HG02852 (cell line): ENCODE results near the gene RPTOR.
A peak's percentile ranks its signal among the peaks of the same experiment; 100 is the strongest.

Experiments
- ATAC-seq: cut with Tn5 transposase; IDR thresholded peaks from one replicate; pipeline ENCODE4 v1.9.1; 2021; ENCODE audit warnings: mild to moderate bottlenecking, moderate library complexity; ENCODE audit not compliant: unreplicated experiment

The RPTOR gene

GRCh38 chr17:80586846-80587228, 42.2 kb downstream of the RPTOR start:
- ATAC-seq = no peak

GRCh38 chr17:80588702-80589383, 44.2 kb downstream of the RPTOR start:
- no peak for ATAC-seq

- no peak for ATAC-seq
Observed at GRCh38 chr17:80591788-80592187, 47.1 kb downstream of the RPTOR start.

GRCh38 chr17:80592243-80592642, 47.6 kb downstream of the RPTOR start:
- ATAC-seq = no peak

GRCh38 chr17:80593181-80593580, 48.5 kb downstream of the RPTOR start:
- no peak for ATAC-seq

- ATAC-seq = no peak
Observed at GRCh38 chr17:80594431-80595269, 50.0 kb downstream of the RPTOR start.

GRCh38 chr17:80596760-80597608, 52.3 kb downstream of the RPTOR start:
- ATAC-seq = no peak

- ATAC-seq = no peak
Observed at GRCh38 chr17:80598813-80599545, 54.3 kb downstream of the RPTOR start.

- ATAC-seq = no peak
Observed at GRCh38 chr17:80599546-80600305, 55.1 kb downstream of the RPTOR start.

GRCh38 chr17:80601146-80601545, 56.5 kb downstream of the RPTOR start:
- ATAC-seq = no peak

- no peak for ATAC-seq
Observed at GRCh38 chr17:80603396-80603795, 58.8 kb downstream of the RPTOR start.

- ATAC-seq = no peak
Observed at GRCh38 chr17:80604009-80604669, 59.5 kb downstream of the RPTOR start.

- no peak for ATAC-seq
Observed at GRCh38 chr17:80604670-80605010, 60.0 kb downstream of the RPTOR start.

GRCh38 chr17:80605326-80606066, 60.9 kb downstream of the RPTOR start:
- peak; percentile 83 for ATAC-seq

GRCh38 chr17:80608326-80608725, 63.7 kb downstream of the RPTOR start:
- ATAC-seq = no peak

GRCh38 chr17:80609757-80610156, 65.1 kb downstream of the RPTOR start:
- no peak for ATAC-seq

- ATAC-seq = no peak
Observed at GRCh38 chr17:80611816-80612215, 67.2 kb downstream of the RPTOR start.

GRCh38 chr17:80612997-80613731, 68.5 kb downstream of the RPTOR start:
- no peak for ATAC-seq
